K562 (cell line): ENCODE results near the gene WDR81.

Source experiments
- CTCF ChIP-seq, 3 experiments: IDR thresholded peaks in 2 of 3; conservative IDR thresholded peaks in 1 of 3; 2 replicates each; pipeline ENCODE4 v1.5.1; 2011 to 2012; ENCODE audit warnings: low read length in 3 of 3, mild to moderate bottlenecking in 3 of 3, control low read depth in 2 of 3, improper control_type of control experiment in 1 of 3, inconsistent platforms in 1 of 3, low read depth in 1 of 3, mixed read lengths in 1 of 3, moderate library complexity in 1 of 3; ENCODE audit not compliant: insufficient read depth in 2 of 3
- GABPB1 ChIP-seq: sonication (generic); formaldehyde crosslinking; IDR thresholded peaks from 2 replicates; pipeline ENCODE4 v1.8.0; 2022; ENCODE audit warnings: mild to moderate bottlenecking, missing genetic modification reagents
- HDGF ChIP-seq: fragments of 450-650 bp; IDR thresholded peaks from 2 replicates; pipeline ENCODE4 v1.6.1; 2016
- MEF2A ChIP-seq: IDR thresholded peaks from 2 replicates; pipeline ENCODE4 v1.6.1; 2011; ENCODE audit warnings: low read depth, mild to moderate bottlenecking, low read length, moderate library complexity; ENCODE audit not compliant: control insufficient read depth
- SIN3A ChIP-seq, 2 experiments: fragments of 150-350 bp in 1 of 2; IDR thresholded peaks; 2 replicates each; pipeline ENCODE4 v1.6.1; 2011 to 2016; ENCODE audit warnings: borderline replicate concordance in 2 of 2, low read depth in 2 of 2, low read length in 2 of 2, mild to moderate bottlenecking in 2 of 2, moderate library complexity in 2 of 2; ENCODE audit not compliant: control insufficient read depth in 1 of 2

- peak in 1 of 2 experiments; percentile 89; a peak in 2 of 4 replicates for TF ChIP-seq SIN3A (IDR thresholded peaks at IDR 0.05; ENCODE audit: borderline replicate concordance in 2 of 2, control insufficient read depth in 1 of 2, low read depth in 2 of 2, low read length in 2 of 2)
- TF ChIP-seq MEF2A, result no peak
- no peak for TF ChIP-seq CTCF (IDR thresholded peaks at IDR 0.05 in 2 of 3, conservative IDR thresholded peaks at IDR 0.05 in 1 of 3; ENCODE audit: insufficient read depth in 2 of 3, low read depth in 1 of 3, low read length in 3 of 3)
- no peak for TF ChIP-seq HDGF
- 0 out of 2 replicates have a peak, but pooled peaks have one; percentile 34 for TF ChIP-seq GABPB1 (CRISPR knock-in tag)
Observed at GRCh38 chr17:1714980-1715802, 9.3 kb upstream of the WDR81 start.
